GM23248 (cell line): ENCODE measurements around the gene GPR89A. TPM values are rescaled to one million over a fixed set of nuclear protein-coding genes. Genes with fewer than 3 reads are reported as not detected.
A peak's percentile ranks its signal among the peaks of the same experiment; 100 is the strongest.
"Not testable (repeated sequence)": the region's sequence is repeated elsewhere in the genome, so short reads cannot be mapped to it uniquely, and the experiment has no call there.

Experiments used
- DNase-seq: peaks from one replicate; pipeline ENCODE4 v3.0.0-alpha.2; 2015
- H2AFZ ChIP-seq: fragments of 200-600 bp; sonication (generic); 2 replicates; pipeline ENCODE4 v1.6.1; 2016; ENCODE audit warnings: antibody characterized with exemption
- H3F3A ChIP-seq: fragments of 200-600 bp; sonication (generic); 2 replicates; pipeline ENCODE4 v1.6.1; 2016; ENCODE audit warnings: mild to moderate bottlenecking, antibody characterized with exemption, mixed run types; ENCODE audit not compliant: insufficient read depth
- H3K27ac ChIP-seq: fragments of 200-600 bp; sonication (generic); 2 replicates; pipeline ENCODE4 v1.5.1; 2016; ENCODE audit warnings: mild to moderate bottlenecking
- H3K27me3 ChIP-seq: fragments of 200-600 bp; sonication (generic); replicated peaks from 2 replicates; pipeline ENCODE4 v1.6.1; 2016; ENCODE audit warnings: mild to moderate bottlenecking; ENCODE audit not compliant: insufficient read depth
- H3K36me3 ChIP-seq: fragments of 200-600 bp; sonication (generic); 2 replicates; pipeline ENCODE4 v1.6.1; 2016; ENCODE audit warnings: low read depth, mild to moderate bottlenecking
- H3K4me1 ChIP-seq: fragments of 200-600 bp; sonication (generic); 2 replicates; pipeline ENCODE4 v1.6.1; 2016; ENCODE audit warnings: mild to moderate bottlenecking; ENCODE audit not compliant: insufficient read depth
- H3K4me2 ChIP-seq: fragments of 200-600 bp; sonication (generic); one replicate; pipeline ENCODE4 v1.6.1; 2016; ENCODE audit warnings: mild to moderate bottlenecking; ENCODE audit not compliant: unreplicated experiment
- H3K4me3 ChIP-seq: fragments of 200-600 bp; sonication (generic); 2 replicates; pipeline ENCODE4 v1.5.1; 2016; ENCODE audit warnings: mild to moderate bottlenecking
- H3K79me2 ChIP-seq: fragments of 200-600 bp; sonication (generic); 2 replicates; pipeline ENCODE4 v1.6.1; 2016; ENCODE audit warnings: mild to moderate bottlenecking; ENCODE audit not compliant: insufficient read depth
- H3K9ac ChIP-seq: fragments of 200-600 bp; sonication (generic); 2 replicates; pipeline ENCODE4 v1.6.1; 2016; ENCODE audit warnings: mild to moderate bottlenecking
- H3K9me2 ChIP-seq: fragments of 200-600 bp; sonication (generic); 2 replicates; pipeline ENCODE4 v1.6.1; 2016; ENCODE audit warnings: mixed run types, mild to moderate bottlenecking, moderate library complexity; ENCODE audit not compliant: insufficient read depth
- H3K9me3 ChIP-seq: fragments of 200-600 bp; sonication (generic); one replicate; pipeline ENCODE4 v1.6.1; 2017; ENCODE audit warnings: low read depth
- H4K20me1 ChIP-seq: fragments of 200-600 bp; sonication (generic); 2 replicates; pipeline ENCODE4 v1.6.0; 2016; ENCODE audit not compliant: insufficient read depth
- EZH2 ChIP-seq: fragments of 200-600 bp; sonication (generic); IDR thresholded peaks from 2 replicates; pipeline ENCODE4 v1.6.1; 2018; ENCODE audit warnings: antibody characterized with exemption, mild to moderate bottlenecking; ENCODE audit not compliant: insufficient read depth, poor library complexity, severe bottlenecking
- EZH2phosphoT487 ChIP-seq: fragments of 200-600 bp; sonication (generic); IDR thresholded peaks from 2 replicates; pipeline ENCODE4 v1.6.1; 2018; ENCODE audit warnings: antibody characterized with exemption, moderate library complexity, mild to moderate bottlenecking, low read depth; ENCODE audit not compliant: insufficient read depth
- WGBS, 2 experiments: methylation state at CpG; one replicate each; pipeline ENCODE4 v1.1.6; 2015 to 2017; ENCODE audit warnings: low lambda C conversion rate in 2 of 2, low coverage in 1 of 2; ENCODE audit errors: missing lambda C conversion rate in 2 of 2; 5-methylcytosine and 5-hydroxymethylcytosine counted together
- in situ Hi-C: fragments of 300-500 bp; cut with MboI; formaldehyde crosslinking; loops from 2 replicates; pipeline ENCODE4 v1.15.0; 2020
- polyA plus RNA-seq: library from polyadenylated mRNA; unstranded; fragments of >200 nt; fragmentation: Nextera tagmentation; extraction: Ambion mirVana; gene quantifications from 2 replicates; pipeline ENCODE4 v1.2.1, GENCODE V29; 2016
- total RNA-seq: library from RNA; depleted of rRNA; stranded (reverse); fragments of >200 nt; shearing (Covaris generic); gene quantifications from 2 replicates; pipeline ENCODE4 v1.2.3, GENCODE V29; 2014

Gene GPR89A
- total and polyA plus RNA-seq, 2 experiments from 2014 or later = 32.0 to 32.6 TPM

- in situ Hi-C loops = no loop called here
- no peak overlapping the region for H3K9ac ChIP-seq
- no peak for DNase-seq
- H3K36me3 ChIP-seq = no peaks in the 10 kb centered on the region
- H3K4me3 ChIP-seq = no peak overlapping the region
- H3K9me2 ChIP-seq = no peaks in the 10 kb centered on the region
- H3K4me1 ChIP-seq = peaks cover 18% of the 10 kb centered on the region
- peaks cover 3% of the 10 kb centered on the region; the same call in 1 of the 2 replicates for H3F3A ChIP-seq
- H3K27me3 ChIP-seq = no peaks in the 10 kb centered on the region
- H2AFZ ChIP-seq = no peak overlapping the region
- no peaks in the 10 kb centered on the region for H3K9me3 ChIP-seq
- TF ChIP-seq EZH2phosphoT487 (no peak), EZH2 (no peak)
- no peaks in the 10 kb centered on the region for H4K20me1 ChIP-seq
- H3K4me2 ChIP-seq = no peak overlapping the region
- H3K79me2 ChIP-seq = no peaks in the 10 kb centered on the region
- H3K27ac ChIP-seq = no peak overlapping the region
- WGBS, 2 experiments = 92 to 94% methylated on average over 3 of the region's 3 CpGs
Observed at GRCh38 chr1:145711213-145711651, 103.4 kb downstream of the GPR89A start.

GRCh38 chr1:145714524-145715111 lies 106.8 kb downstream of the GPR89A start:
- in situ Hi-C loops = no loop called here
- WGBS, 2 experiments = 78 to 84% methylated on average over 6 of the region's 6 CpGs
- TF ChIP-seq EZH2 (no peak), EZH2phosphoT487 (no peak)

GRCh38 chr1:145716641-145717345 lies 109.0 kb downstream of the GPR89A start:
- no peaks in the 10 kb centered on the region for H3K27me3 ChIP-seq
- peak overlapping the region; percentile 56 for H2AFZ ChIP-seq
- WGBS, 2 experiments = 64 to 68% methylated on average over 10 of the region's 10 CpGs

More at GRCh38 chr1:145714524-145715111, 106.8 kb downstream of the GPR89A start:
- no peaks in the 10 kb centered on the region for H3K36me3 ChIP-seq
- H3K9ac ChIP-seq = no peak overlapping the region
- DNase-seq = no peak
- H3K79me2 ChIP-seq = no peaks in the 10 kb centered on the region
- H3K27ac ChIP-seq = no peak overlapping the region
- H3K27me3 ChIP-seq = no peaks in the 10 kb centered on the region
- H3K4me1 ChIP-seq = peaks cover 7% of the 10 kb centered on the region
- no peak overlapping the region for H3K4me2 ChIP-seq
- H3F3A ChIP-seq = peaks cover 4% of the 10 kb centered on the region
- H4K20me1 ChIP-seq = no peaks in the 10 kb centered on the region
- no peaks in the 10 kb centered on the region for H3K9me2 ChIP-seq
- no peak overlapping the region for H3K4me3 ChIP-seq
- no peaks in the 10 kb centered on the region for H3K9me3 ChIP-seq
- H2AFZ ChIP-seq = no peak overlapping the region

GRCh38 chr1:145717833-145718232 lies 110.0 kb downstream of the GPR89A start:
- H3K9me3 ChIP-seq = no peaks in the 10 kb centered on the region
- TF ChIP-seq EZH2phosphoT487 (no peak), EZH2 (no peak)
- H3K9ac ChIP-seq = no peak overlapping the region
- no peak overlapping the region for H2AFZ ChIP-seq
- H4K20me1 ChIP-seq = no peaks in the 10 kb centered on the region
- no peaks in the 10 kb centered on the region for H3K36me3 ChIP-seq
- H3K4me1 ChIP-seq = peaks cover 14% of the 10 kb centered on the region
- no peak overlapping the region for H3K27ac ChIP-seq
- no peak overlapping the region for H3K4me2 ChIP-seq
- H3K27me3 ChIP-seq = no peaks in the 10 kb centered on the region
- no peak overlapping the region for H3K4me3 ChIP-seq
- no peaks in the 10 kb centered on the region for H3K9me2 ChIP-seq
- 83 to 100% methylated on average over 1 of the region's 1 CpG for WGBS, 2 experiments
- H3K79me2 ChIP-seq = no peaks in the 10 kb centered on the region
- in situ Hi-C loops = no loop called here
- peaks cover 21% of the 10 kb centered on the region for H3F3A ChIP-seq
- no peak for DNase-seq

More at GRCh38 chr1:145716641-145717345, 109.0 kb downstream of the GPR89A start:
- Histone ChIP-seq H4K20me1 (no peaks in the 10 kb centered on the region), H3K27ac (no peak overlapping the region), H3F3A (peaks cover 16% of the 10 kb centered on the region), H3K9me2 (no peaks in the 10 kb centered on the region), H3K79me2 (no peaks in the 10 kb centered on the region), H3K4me2 (no peak overlapping the region), H3K9ac (no peak overlapping the region), H3K4me1 (peaks cover 14% of the 10 kb centered on the region), H3K36me3 (no peaks in the 10 kb centered on the region), H3K4me3 (no peak overlapping the region), H3K9me3 (no peaks in the 10 kb centered on the region)
- no peak for TF ChIP-seq EZH2
- TF ChIP-seq EZH2phosphoT487 = no peak
- DNase-seq = peak; percentile 30
- in situ Hi-C loops = no loop called here

- H3K36me3 ChIP-seq, H4K20me1 ChIP-seq, H3K4me2 ChIP-seq, H3K27me3 ChIP-seq, H3K79me2 ChIP-seq, H3K27ac ChIP-seq, in situ Hi-C loops, DNase-seq, H3K9me3 ChIP-seq, H3K4me3 ChIP-seq, H3K9ac ChIP-seq, H3K9me2 ChIP-seq, H2AFZ ChIP-seq: not testable (repeated sequence)
- 94% methylated on average over 5 of the region's 5 CpGs for WGBS, 2 experiments
- H3F3A ChIP-seq = peaks cover 21% of the 10 kb centered on the region
- H3K4me1 ChIP-seq = peaks cover 14% of the 10 kb centered on the region
Observed at GRCh38 chr1:145718465-145718864, 110.7 kb downstream of the GPR89A start.
